HCT116 (cell line): Measurements from ENCODE around the gene KIFC1. TPM values are rescaled to one million over a fixed set of nuclear protein-coding genes. Genes with fewer than 3 reads are reported as not detected.
A peak's percentile ranks its signal among the peaks of the same experiment; 100 is the strongest.

Source experiments
- ATAC-seq: fragments of 200-7000 bp; cut with Tn5 transposase; 2 replicates; pipeline ENCODE4 v1.9.1; 2020; ENCODE audit warnings: mild to moderate bottlenecking, moderate library complexity
- BruUV-seq: library from RNA; stranded (reverse); fragments of 400-500 nt; replicated peaks from 2 replicates; lab custom pipeline; 2021; lab: Mats Ljungman, UMichigan
- CTCF ChIA-PET: fragments of 300-600 bp; sonication (Branson Sonifier 250); formaldehyde crosslinking; loops from one replicate; lab custom pipeline; 2021; ENCODE audit warnings: antibody characterized with exemption; lab: Charles Lee
- POLR2A ChIA-PET: fragments of 300-600, 350-600 bp; sonication (Branson Sonifier 250); formaldehyde crosslinking; loops from one replicate; lab custom pipeline; 2021; ENCODE audit warnings: antibody characterized with exemption; lab: Charles Lee
- RAD21 ChIA-PET, 2 experiments: fragments of 300-600 bp; sonication (Branson Sonifier 250); formaldehyde crosslinking; loops; one replicate each; lab custom pipeline; 2023; ENCODE audit warnings: low total read pairs in 2 of 2; ENCODE audit not compliant: uncharacterized antibody in 2 of 2, unreplicated experiment in 2 of 2, low non-redundant PET in 1 of 2; lab: Charles Lee
- DNase-seq: peaks from one replicate; pipeline ENCODE4 v3.0.0-alpha.2; 2010; ENCODE audit warnings: low read depth, low spot score
- H2AFZ ChIP-seq: fragments of 200-600 bp; shearing (Covaris generic), sonication (generic); 2 replicates; pipeline ENCODE4 v1.6.1; 2017; ENCODE audit warnings: low read depth, mixed run types, mixed read lengths, antibody characterized with exemption, low read length; ENCODE audit not compliant: poor library complexity, severe bottlenecking
- H3K27ac ChIP-seq: 2 replicates; pipeline ENCODE4 v1.5.1; 2012; ENCODE audit warnings: low read depth, low read length
- H3K27me3 ChIP-seq: fragments of 200-600 bp; sonication (generic); 2 replicates; pipeline ENCODE4 v1.6.1; 2016; ENCODE audit warnings: mixed run types, low read length, mixed read lengths; ENCODE audit not compliant: insufficient read depth
- H3K36me3 ChIP-seq, 2 experiments: fragments of 200-500 bp in 1 of 2; fragments of 200-600 bp in 1 of 2; sonication (Bioruptor generic) in 1 of 2; sonication (generic) in 1 of 2; 2 replicates each; pipeline versions ENCODE4 v1.5.1 to v1.6.1; 2014 to 2016; ENCODE audit warnings: low read length in 2 of 2, inconsistent platforms in 1 of 2, mixed read lengths in 1 of 2, mixed run types in 1 of 2; ENCODE audit not compliant: insufficient read depth in 2 of 2, control insufficient read depth in 1 of 2
- H3K4me1 ChIP-seq, 2 experiments: fragments of 200-600 bp in 1 of 2; sonication (generic) in 1 of 2; 2 replicates each; pipeline versions ENCODE4 v1.5.1 to v1.6.1; 2012 to 2017; ENCODE audit warnings: low read length in 2 of 2, inconsistent platforms in 1 of 2, mild to moderate bottlenecking in 1 of 2, mixed read lengths in 1 of 2, mixed run types in 1 of 2, moderate library complexity in 1 of 2; ENCODE audit not compliant: insufficient read depth in 2 of 2, control insufficient read depth in 1 of 2
- H3K4me2 ChIP-seq: fragments of 200-600 bp; sonication (generic); 2 replicates; pipeline ENCODE4 v1.6.1; 2017; ENCODE audit warnings: mixed run types, low read length, mixed read lengths
- H3K4me3 ChIP-seq, 2 experiments: fragments of 200-600 bp in 1 of 2; sonication (generic) in 1 of 2; replicated peaks in 1 of 2; 2 replicates each; pipeline ENCODE4 v1.5.1; 2011 to 2016; ENCODE audit warnings: low read length in 2 of 2, control low read depth in 1 of 2, low read depth in 1 of 2, mild to moderate bottlenecking in 1 of 2, mixed read lengths in 1 of 2, mixed run types in 1 of 2
- H3K79me2 ChIP-seq: fragments of 200-600 bp; sonication (generic); 2 replicates; pipeline ENCODE4 v1.6.1; 2017; ENCODE audit warnings: mild to moderate bottlenecking, mixed run types, low read length, moderate library complexity, mixed read lengths; ENCODE audit not compliant: insufficient read depth
- H3K9ac ChIP-seq: fragments of 200-600 bp; sonication (generic); 2 replicates; pipeline ENCODE4 v1.6.1; 2016; ENCODE audit warnings: low read length, mixed read lengths
- H3K9me2 ChIP-seq: fragments of 200-600 bp; sonication (generic), shearing (Covaris generic); 2 replicates; pipeline ENCODE4 v1.6.1; 2017; ENCODE audit warnings: mixed run types, mild to moderate bottlenecking, moderate library complexity; ENCODE audit not compliant: insufficient read depth
- H3K9me3 ChIP-seq, 2 experiments: fragments of 200-500 bp in 1 of 2; fragments of 200-600 bp in 1 of 2; sonication (Bioruptor generic) in 1 of 2; sonication (generic) in 1 of 2; 2 replicates each; pipeline ENCODE4 v1.6.1; 2014 to 2017; ENCODE audit warnings: low read length in 2 of 2, mixed read lengths in 2 of 2, inconsistent platforms in 1 of 2, low read depth in 1 of 2, mild to moderate bottlenecking in 1 of 2, mixed run types in 1 of 2, moderate library complexity in 1 of 2; ENCODE audit not compliant: control insufficient read depth in 1 of 2, insufficient read depth in 1 of 2
- H4K20me1 ChIP-seq: fragments of 200-600 bp; sonication (generic), shearing (Covaris generic); 2 replicates; pipeline ENCODE4 v1.6.1; 2017; ENCODE audit warnings: mixed run types, mild to moderate bottlenecking, moderate library complexity; ENCODE audit not compliant: insufficient read depth
- EGR1 ChIP-seq: IDR thresholded peaks from 2 replicates; pipeline ENCODE4 v1.6.1; 2012; ENCODE audit warnings: low read depth
- EZH2 ChIP-seq: fragments of 200-600 bp; sonication (generic); IDR thresholded peaks from 2 replicates; pipeline ENCODE4 v1.6.1; 2017; ENCODE audit warnings: antibody characterized with exemption, mixed run types
- FOSL1 ChIP-seq: IDR thresholded peaks from 2 replicates; pipeline ENCODE4 v1.6.1; 2012; ENCODE audit warnings: low read depth
- JUND ChIP-seq: IDR thresholded peaks from 2 replicates; pipeline ENCODE4 v1.6.1; 2012
- POLR2AphosphoS5 ChIP-seq: IDR thresholded peaks from 2 replicates; pipeline ENCODE4 v1.6.1; 2011; ENCODE audit warnings: mild to moderate bottlenecking, low read depth, low read length, moderate library complexity
- SIN3A ChIP-seq: IDR thresholded peaks from 2 replicates; pipeline ENCODE4 v1.6.1; 2012; ENCODE audit warnings: low read depth
- TCF7L2 ChIP-seq: IDR thresholded peaks from 2 replicates; pipeline ENCODE4 v1.7.0; 2011; ENCODE audit warnings: borderline replicate concordance, inconsistent platforms; ENCODE audit not compliant: insufficient read depth, insufficient read length; ENCODE audit errors: extremely low read depth
- ZFX ChIP-seq: fragments of 450-650 bp; IDR thresholded peaks from 2 replicates; pipeline ENCODE4 v1.6.1; 2017
- intact Hi-C: fragments of 100-400 bp; cut with micrococcal nuclease; formaldehyde crosslinking; loops from 2 replicates; pipeline ENCODE4 v1.10.0; 2022
- total RNA-seq: library from RNA; stranded (reverse); gene quantifications from one replicate; pipeline ENCODE4 v1.2.1, GENCODE V29; 2021; ENCODE audit not compliant: unreplicated experiment
- TF ChIP-seq, protein P1 (sequence below): IDR thresholded peaks from 2 replicates; pipeline ENCODE4 v1.6.1; 2011; ENCODE audit warnings: mild to moderate bottlenecking, low read length, moderate library complexity; ENCODE audit not compliant: insufficient replicate concordance; ENCODE audit errors: extremely low read depth

Gene KIFC1
- total RNA-seq, 1 experiment from 2014 or later: 84.7 TPM

DNA sequence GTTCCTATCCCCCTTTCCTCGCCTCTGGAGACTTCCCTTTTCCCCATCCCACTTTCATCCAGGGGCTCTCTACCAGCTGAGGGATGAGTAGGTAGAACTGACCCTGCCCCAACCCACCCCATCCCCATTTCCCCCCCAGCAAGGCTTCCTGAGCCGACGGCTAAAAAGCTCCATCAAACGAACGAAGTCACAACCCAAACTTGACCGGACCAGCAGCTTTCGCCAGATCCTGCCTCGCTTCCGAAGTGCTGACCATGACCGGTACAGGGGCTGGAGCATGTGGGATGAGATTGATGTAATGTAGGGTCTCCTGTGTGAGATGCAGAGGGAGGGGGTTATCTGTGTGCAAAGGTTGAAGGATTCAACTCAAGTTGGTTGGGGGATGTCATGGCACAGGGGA, 40.9 kb downstream of the KIFC1 start:
- BruUV-seq: no TSS peak
- H3K4me2 ChIP-seq: peak overlapping the region; percentile 75
- RAD21 ChIA-PET: no interaction called here
- 0 out of 4 replicates have a peak overlapping the region, but pooled peaks of 1 of the 2 experiments have one; percentile 8 for H3K4me3 ChIP-seq
- ATAC-seq (no peak), DNase-seq (no peak)
- H3K27me3 ChIP-seq: no peaks in the 10 kb centered on the region
- intact Hi-C loops: no loop called here
- no peaks in the 10 kb centered on the region for H4K20me1 ChIP-seq
- CTCF ChIA-PET: no interaction called here
- no peaks in the 10 kb centered on the region for H3K79me2 ChIP-seq
- peaks cover 23 to 57% of the 10 kb centered on the region in 2 experiments for H3K4me1 ChIP-seq
- POLR2A ChIA-PET: no interaction called here
- H3K36me3 ChIP-seq: peaks cover 0 to 4% of the 10 kb centered on the region in 2 experiments; a peak in 2 of 4 replicates
- H2AFZ ChIP-seq: no peak overlapping the region
- H3K9me3 ChIP-seq: no peaks in the 10 kb centered on the region
- H3K27ac ChIP-seq: no peak overlapping the region
- peak overlapping the region; percentile 14; the same call in 1 of the 2 replicates for H3K9ac ChIP-seq
- TF ChIP-seq EGR1 (no peak), JUND (no peak), SIN3A (no peak), EZH2 (no peak), TCF7L2 (no peak), ZFX (no peak), FOSL1 (no peak), POLR2AphosphoS5 (no peak)
- TF ChIP-seq, protein P1, sequence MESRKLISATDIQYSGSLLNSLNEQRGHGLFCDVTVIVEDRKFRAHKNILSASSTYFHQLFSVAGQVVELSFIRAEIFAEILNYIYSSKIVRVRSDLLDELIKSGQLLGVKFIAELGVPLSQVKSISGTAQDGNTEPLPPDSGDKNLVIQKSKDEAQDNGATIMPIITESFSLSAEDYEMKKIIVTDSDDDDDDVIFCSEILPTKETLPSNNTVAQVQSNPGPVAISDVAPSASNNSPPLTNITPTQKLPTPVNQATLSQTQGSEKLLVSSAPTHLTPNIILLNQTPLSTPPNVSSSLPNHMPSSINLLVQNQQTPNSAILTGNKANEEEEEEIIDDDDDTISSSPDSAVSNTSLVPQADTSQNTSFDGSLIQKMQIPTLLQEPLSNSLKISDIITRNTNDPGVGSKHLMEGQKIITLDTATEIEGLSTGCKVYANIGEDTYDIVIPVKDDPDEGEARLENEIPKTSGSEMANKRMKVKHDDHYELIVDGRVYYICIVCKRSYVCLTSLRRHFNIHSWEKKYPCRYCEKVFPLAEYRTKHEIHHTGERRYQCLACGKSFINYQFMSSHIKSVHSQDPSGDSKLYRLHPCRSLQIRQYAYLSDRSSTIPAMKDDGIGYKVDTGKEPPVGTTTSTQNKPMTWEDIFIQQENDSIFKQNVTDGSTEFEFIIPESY: no peak
- H3K9me2 ChIP-seq: no peaks in the 10 kb centered on the region
